ENCODE data around the gene AAMP.

Gene AAMP

DNA sequence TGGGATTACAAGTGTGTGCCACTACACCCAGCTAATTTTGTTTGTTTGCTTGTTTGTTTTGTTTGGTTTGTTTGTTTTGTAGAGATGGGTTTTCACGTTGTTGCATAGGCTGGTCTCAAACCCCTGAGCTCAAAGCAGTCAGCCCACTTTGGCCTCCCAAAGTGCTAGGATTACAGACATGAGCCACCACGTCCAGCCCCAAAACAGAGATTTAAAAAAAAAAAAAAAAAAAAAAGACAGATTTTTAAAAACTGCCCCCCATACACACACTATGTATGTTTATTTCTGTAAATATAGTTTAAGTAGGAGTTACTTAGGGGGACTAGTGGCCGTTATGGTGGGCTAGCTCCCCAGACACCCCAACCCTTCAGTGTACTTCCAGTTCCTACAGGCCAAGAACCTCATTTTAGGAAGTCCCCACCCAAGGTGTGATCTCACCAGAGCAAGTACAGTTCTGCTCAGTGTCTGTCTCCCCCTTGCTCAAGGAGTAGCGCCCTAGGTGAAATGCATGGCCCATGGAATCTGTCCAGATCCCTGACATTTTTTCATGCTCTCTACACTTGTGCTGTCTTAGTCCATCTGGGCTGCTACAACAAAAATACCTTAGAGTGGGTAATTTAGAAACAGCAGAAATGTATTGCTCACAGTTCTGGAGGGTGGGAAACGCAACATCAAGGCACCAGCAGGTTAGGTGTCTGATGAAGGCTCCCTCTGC, 23.9 kb upstream of the AAMP start:
- no peak for DNase-seq (ENCODE audit: low read depth)
- TF ChIP-seq CTCF (conservative IDR thresholded peaks at IDR 0.05; ENCODE audit: low read depth, low read length) = no peak
- no peak overlapping the region for H3K4me3 ChIP-seq (ENCODE audit: low read length)

GRCh38 chr2:218292048-218293014, 22.4 kb upstream of the AAMP start, which contains the start of gene TMBIM1:
Gene TMBIM1, minus strand, starts transcription at chr2:218292503. Its CDS starts 10,362 bp downstream, at chr2:218282141.
- H3K4me3 ChIP-seq (ENCODE audit: low read length) = peak within 1 kb of the TSS; percentile 72
- peak; percentile 54 for TF ChIP-seq CTCF (conservative IDR thresholded peaks at IDR 0.05; ENCODE audit: low read depth, low read length)
- no peak for DNase-seq (ENCODE audit: low read depth)

- no peak for DNase-seq (ENCODE audit: low read depth)
- peak overlapping the region; percentile 72 for H3K4me3 ChIP-seq (ENCODE audit: low read length)
- TF ChIP-seq CTCF (conservative IDR thresholded peaks at IDR 0.05; ENCODE audit: low read depth, low read length) = no peak
These were observed 21.5 kb upstream of the AAMP start for GRCh38 chr2:218291318-218292047.

- no peak for DNase-seq (ENCODE audit: low read depth)
- H3K4me3 ChIP-seq (ENCODE audit: low read length) = no peak overlapping the region
- no peak for TF ChIP-seq CTCF (conservative IDR thresholded peaks at IDR 0.05; ENCODE audit: low read depth, low read length)
These were observed 20.7 kb upstream of the AAMP start for GRCh38 chr2:218290316-218291261.

- DNase-seq (ENCODE audit: low read depth) = no peak
- TF ChIP-seq CTCF (conservative IDR thresholded peaks at IDR 0.05; ENCODE audit: low read depth, low read length) = no peak
- no peak overlapping the region for H3K4me3 ChIP-seq (ENCODE audit: low read length)
These were observed 19.8 kb upstream of the AAMP start for GRCh38 chr2:218289639-218290315.

Data from retinal pigment epithelial cell (primary cell).